GM19397 (cell line): ENCODE measurements around the gene GALNT17.

Experiments used
- ATAC-seq: cut with Tn5 transposase; IDR thresholded peaks from one replicate; pipeline ENCODE4 v1.9.1; 2021; ENCODE audit warnings: mild to moderate bottlenecking, moderate library complexity; ENCODE audit not compliant: unreplicated experiment

Gene GALNT17

DNA sequence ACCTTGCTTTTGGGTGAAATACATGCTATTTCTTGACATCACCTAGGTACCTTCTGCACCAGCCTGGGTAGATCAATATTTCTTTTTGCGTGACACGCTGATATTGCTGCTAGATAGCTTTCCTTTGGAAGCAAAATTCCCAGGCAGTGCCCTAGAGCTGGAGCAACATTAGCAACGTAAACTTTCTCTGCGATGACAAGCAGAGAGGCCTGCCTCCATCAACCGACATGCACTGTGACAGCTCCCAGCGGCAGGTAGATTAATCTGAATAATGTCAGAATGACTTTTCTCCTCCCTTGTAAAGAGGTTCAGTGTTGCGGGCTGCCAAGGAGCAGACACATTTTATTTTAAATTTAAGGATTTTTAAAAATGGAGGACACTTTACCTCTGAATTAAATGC lies 307.4 kb downstream of the GALNT17 start:
- no peak for ATAC-seq

DNA sequence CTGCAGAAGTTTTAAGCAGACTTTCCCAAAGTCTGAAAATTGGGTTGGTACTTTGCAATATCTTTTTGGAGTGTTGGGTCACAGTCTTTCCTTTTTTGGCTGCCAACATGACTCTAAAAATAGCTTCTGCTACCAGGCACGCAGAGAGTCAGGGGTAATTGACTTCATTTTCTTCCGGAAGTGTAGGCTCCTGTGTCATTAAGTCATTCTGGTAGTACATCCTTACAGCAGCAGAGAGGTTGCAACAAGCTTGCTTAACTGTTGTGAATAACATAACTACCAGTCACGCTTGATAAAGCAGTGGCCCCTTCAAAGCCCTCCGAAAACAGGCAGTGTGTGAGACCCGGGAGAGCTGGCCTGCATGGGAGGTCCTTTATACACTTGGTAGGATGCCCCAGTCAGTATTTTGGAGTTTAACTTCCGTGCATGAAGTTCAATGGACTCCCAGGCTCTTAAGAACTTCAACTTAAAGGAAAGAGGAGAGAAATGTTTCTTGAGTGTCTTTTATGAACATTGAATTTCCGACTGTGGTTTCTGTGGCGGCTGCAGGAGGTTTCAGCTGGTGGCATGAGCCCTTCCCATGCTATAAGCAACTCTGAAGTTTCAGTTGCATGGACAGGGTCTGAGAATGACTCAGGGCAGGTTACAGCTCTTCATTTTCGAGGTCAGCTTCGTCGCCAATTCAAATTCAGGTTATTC lies 310.7 kb downstream of the GALNT17 start:
- ATAC-seq: no peak

DNA sequence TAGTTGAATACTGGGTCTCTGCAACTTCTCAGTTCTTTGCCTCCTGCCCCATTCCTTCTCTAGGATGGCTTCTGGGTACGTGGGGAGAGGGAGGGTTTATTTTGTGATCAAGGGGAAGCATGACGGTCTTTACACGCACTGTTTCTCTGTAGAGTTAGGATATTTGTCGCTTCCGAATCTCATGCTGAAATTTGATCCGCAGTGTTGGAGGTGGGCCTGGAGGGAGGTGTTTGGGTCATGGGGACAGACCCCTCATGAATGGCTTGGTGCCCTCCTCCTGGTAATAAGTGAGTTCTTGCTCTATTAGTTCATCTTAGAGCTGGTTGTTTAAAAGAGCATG lies 311.2 kb downstream of the GALNT17 start:
- no peak for ATAC-seq

DNA sequence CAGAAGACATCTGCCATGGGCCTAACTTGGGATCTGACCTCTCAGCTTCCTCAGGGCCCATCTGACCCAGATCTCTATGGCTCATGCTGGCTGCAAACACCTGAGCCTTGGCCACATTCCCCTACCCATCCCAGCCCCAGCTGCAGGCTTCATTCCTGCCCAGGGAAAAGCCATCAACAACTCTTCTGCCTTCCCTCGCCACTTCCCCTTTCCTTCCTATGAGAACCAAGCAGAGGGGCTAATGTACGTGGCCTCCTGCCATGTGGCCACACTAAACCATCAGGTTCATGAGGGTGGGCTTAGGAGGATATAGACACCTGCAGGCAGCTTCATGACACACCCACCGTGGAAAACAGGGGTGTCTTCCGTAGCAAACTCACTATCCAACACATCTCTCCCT lies 312.2 kb downstream of the GALNT17 start:
- no peak for ATAC-seq

DNA sequence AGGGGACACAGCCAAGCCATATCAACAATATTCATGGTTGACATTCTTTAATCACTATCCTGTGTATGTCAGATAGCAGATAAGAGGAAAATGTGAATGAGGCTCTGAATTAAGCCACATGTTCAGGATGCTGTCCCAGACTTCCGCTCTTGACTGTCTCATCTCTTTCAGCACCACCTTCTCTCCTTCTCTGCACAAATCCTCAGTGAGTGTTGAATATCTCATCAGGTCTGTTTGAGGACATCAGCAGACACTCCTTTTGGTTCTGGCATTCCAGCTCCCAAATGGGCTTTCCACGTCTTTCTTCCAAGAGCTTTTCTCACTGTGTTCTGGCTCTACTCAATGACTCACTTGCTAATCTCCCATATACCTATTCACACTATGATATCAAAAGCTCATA lies 321.7 kb downstream of the GALNT17 start:
- ATAC-seq: no peak

DNA sequence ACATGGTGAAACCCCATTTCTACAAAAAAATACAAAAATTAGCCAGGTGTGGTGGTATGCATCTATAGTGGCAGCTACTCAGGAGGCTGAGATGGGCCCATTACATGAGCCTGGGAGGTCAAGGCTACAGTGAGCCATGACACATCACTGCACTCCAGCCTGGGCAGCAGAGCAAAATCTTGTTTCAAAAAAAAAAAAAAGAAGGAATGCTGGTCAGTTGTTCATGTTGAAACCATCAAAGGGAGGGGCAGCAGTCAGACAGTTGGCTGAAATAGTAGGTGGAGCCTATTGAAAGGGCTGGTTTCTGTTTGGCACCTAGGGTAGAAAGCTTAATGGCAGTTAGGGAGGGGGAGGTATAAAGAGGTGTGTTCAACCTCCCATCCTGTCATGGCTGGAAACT lies 323.0 kb downstream of the GALNT17 start:
- ATAC-seq: no peak

DNA sequence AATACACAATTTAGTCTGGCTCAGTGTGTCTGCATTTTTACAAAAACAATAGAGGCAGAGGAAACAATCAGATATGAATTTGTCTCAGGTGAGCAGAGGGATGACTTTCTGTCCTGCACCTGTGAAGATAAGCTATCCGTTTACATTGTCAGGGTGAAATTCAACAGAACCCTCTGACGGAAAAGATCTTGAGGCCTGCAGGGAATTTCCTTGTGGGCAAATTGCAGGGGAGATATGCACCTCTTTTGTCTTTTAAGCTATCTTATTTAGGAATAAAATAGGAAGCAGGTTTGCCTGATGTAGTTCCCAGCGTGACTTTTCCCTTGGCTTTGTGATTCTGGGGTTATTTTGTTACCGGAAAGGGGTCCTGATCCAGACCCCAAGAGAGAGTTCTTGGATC lies 325.1 kb downstream of the GALNT17 start:
- no peak for ATAC-seq

DNA sequence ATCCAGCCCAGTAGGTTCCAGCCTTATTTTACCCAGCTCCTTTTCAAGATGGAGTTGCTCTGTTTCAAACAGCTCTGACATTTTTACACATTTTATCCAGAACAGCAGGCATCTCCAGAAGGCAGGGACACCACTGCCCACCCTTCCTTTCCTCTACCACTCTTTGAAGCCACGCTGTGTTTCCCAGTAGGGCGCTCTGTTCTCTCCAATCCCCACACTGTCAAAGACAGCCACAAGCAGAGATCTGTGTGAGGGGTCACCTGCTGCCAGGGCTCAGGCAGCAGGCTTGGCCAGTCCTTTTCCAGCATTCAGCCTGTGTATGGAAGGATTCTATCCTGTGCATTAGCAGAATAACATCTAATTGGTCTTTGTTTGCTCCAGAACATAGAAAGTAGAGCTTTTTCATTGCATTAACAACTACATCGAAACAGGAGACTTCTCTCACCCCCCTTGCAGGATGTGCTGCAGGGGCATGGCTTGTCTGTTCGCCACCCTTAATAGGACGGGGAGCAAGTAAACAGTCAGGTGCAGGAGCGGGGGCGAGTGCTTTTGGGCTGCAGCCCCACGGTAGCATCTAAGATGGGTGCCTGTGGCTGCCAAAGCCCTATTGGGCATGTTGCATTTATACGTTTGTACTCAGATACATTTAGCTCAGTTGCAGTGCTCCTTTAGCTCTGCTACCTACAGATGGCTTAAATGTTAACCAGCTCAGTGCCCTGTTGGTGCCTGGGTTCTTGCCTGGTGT lies 326.1 kb downstream of the GALNT17 start:
- ATAC-seq: no peak

DNA sequence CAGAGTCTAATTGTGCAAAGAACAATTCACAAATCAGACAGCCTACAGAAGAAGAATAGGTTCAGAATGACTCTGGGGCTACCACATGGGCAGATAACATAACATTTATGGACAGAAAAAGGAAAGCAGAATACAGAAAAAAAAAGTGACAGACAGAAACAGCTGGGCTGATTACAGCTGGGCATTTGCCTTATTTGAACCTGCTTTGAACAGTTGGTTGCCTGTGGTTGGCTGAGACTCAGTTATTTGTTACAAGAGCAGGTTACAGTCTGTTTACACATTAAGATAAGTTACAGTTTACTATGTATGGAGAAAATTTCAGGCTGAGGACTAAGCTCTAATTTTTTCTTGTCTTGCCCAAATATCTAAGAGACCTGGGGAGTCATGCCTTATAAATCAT lies 327.2 kb downstream of the GALNT17 start:
- ATAC-seq: no peak

DNA sequence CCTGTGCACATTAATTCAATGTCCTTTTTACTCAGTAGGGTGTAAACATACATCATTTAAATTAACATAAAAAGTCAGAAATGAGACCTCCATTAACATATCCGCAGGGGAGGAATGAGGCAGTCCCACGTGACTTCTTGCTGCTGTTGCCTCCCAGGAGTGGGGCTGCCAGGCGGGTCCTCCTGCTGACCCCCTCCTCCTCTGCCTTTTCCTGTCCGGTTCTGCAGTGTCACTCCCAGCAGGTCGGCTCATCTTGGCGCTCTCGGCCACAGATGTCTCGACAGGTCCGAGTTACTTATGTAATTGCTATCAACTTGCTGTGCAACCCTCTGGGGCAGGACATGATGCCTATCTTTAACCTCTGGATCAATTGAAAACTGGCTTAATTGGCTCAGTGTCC lies 329.6 kb downstream of the GALNT17 start:
- ATAC-seq: no peak

DNA sequence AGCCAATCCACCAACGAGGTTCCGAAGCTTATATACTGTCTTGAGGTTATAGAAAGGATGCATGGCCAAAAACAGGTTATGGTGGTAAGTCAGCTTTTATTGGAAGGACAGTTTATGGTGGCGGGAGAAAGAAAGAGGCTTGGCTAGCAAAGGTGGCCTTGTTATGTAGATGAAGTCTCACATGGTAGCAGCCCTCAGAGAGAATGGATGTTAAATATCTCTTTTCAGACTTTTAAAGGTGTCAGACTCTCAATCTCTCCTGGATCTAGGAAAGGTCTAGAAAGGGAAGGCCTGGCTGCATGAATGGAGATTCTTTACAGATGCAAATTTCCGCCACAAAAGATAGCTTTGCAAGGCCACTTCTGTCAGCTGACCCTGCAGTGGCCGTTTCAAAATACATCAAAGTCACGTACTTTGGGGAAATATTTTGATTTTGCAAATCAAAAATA lies 333.8 kb downstream of the GALNT17 start:
- ATAC-seq: no peak

DNA sequence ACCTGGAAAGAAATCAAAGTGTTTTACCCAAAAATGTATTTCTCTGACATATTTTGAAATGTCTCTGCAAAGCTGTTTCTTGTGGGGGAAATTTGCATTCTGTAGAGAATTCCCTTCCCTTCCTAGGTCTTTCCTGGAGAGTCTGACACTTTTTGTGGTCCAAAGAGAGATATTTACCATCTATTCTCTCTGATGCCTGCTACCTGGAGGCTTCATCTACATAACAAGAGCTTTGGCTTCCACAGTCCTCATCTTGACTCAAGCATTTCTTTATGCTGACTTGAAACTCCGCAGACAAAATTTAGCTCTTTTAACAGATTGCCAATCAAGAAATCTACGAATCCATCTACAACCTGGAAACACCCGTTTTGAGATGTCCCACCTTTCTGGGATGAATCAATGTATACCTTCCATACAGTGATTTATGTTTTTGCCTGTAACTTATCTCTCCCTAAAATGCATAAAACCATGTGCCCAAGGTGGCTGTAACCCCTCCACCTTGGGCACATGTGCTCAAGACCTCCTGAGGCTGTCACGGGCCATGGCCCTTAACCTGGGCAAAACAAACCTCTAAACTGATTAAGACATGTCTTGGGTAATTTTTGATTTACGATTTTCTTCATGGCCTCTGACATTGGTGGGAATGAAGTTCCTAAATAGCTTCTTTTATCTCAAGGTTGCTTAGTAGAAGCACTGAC lies 334.7 kb downstream of the GALNT17 start:
- no peak for ATAC-seq

DNA sequence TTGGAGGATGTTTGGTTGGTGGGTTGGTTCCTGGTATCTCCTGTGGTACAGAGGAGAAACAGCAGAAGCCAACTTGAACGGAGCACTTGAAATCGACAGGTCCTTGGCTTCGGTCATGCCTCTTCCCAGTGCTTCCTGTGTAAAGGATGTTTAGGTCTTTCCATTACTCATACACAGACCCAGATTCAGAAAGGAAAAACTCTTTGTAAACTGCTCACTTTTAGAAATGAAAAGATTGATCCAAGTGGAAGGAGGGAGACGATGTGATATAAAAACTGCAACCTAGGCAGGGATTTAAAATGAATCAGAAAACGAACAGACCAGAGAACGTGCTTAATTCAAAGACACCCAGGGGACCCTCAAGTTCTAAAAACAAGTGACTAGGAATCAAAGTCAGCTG lies 338.4 kb downstream of the GALNT17 start:
- ATAC-seq: no peak

DNA sequence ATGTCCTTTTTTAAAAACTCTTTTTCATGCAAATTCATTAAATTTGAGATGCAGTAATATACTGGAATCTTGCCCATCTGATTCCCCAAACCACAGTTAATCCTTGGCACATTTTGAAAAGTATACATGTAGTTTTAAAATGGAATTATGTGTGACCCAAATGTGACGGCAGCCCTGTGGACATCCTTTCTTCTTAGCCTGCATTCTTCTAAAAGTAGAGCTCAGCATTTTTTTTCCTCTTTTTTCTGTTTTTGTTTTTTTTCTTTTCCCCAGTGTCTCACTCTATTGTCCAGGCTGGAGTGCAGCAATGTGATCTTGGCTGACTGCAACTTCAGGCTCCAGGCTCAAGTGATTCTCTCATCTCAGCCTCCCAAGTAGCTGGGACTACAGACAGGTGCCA lies 338.9 kb downstream of the GALNT17 start:
- no peak for ATAC-seq

DNA sequence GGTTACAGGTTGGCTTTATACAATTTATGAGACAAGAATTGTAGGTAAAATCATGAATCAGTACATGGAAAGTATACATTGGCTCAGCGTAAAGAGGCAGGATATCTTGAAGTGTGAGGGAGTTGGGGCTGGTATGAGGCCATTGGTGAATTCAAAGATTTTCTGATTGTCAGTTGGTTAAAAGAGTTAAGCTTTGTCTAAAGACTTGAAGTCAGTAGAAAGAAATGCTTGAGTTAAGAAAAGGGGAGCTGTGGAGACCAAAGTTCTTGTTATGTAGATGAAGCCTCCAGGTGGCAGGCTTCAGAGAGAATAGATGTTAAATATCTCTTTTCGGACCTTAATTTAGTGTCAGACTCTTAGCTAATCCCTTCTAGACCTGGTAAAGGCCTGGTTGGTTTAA lies 341.0 kb downstream of the GALNT17 start:
- ATAC-seq: no peak

DNA sequence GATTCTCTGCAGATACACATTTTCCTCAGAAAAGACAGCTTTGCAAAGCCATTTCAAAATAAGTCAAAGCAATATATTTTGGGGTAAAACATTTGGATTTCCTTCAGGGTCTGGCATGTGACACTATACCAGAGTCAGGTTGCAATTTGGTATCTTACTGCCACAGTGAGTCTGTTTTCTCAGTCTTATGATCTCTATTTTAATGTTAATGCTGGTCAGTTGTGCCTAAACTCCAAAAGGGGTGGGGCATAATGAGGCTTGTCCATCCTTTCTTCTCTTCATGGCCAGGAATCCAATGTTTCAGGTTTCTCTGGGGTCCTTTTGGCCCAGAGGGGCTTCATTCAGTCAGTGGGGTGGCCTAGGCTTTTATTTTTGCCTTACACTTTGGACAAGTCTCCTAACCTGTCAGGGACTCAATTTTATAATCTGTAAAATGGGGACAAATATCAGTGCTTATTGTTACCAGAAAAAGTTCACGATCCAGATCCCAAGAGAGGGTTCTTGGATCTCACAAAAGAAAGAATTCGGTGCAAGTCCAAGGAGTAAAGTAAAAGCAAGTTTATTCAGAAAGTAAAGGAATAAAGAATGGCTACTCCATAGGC lies 341.5 kb downstream of the GALNT17 start:
- ATAC-seq: no peak

DNA sequence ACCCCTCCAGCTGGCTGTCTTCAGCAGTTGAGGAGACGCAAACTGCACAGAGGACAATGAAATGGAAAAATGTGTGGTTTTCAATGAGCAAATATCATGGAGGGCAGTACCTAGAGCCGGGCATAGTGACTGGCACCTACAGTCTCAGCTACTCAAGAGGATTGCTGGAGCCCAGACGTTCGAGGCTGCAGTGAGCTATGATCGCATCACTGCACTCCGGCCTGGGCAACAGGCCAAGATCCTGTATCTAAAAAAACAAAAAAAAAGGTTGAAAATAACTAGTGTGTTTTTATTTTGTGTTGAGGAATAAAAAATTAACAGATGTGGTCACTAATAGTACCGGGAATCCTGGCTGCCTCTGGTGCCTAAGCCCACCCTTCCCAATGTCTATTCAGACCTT lies 345.5 kb downstream of the GALNT17 start:
- no peak for ATAC-seq

DNA sequence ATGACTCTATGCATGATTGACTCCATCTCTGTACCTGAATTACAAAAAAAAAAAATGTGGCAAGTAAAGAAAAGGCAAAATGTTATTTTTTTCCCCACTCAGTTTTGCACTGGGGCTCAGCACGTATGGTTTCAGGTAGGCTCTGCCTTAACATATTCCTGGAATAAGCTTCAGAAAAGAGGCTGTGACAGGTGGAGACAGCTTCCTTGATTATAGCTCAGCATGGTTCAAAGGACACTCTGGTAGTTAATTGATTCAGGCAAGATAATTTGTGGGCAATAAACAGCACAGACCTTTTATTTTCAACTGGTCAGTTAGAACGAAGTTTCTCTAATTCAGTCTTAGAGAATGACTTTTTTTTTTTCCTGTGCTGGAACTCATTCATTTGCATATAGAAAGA lies 347.3 kb downstream of the GALNT17 start:
- ATAC-seq: no peak

DNA sequence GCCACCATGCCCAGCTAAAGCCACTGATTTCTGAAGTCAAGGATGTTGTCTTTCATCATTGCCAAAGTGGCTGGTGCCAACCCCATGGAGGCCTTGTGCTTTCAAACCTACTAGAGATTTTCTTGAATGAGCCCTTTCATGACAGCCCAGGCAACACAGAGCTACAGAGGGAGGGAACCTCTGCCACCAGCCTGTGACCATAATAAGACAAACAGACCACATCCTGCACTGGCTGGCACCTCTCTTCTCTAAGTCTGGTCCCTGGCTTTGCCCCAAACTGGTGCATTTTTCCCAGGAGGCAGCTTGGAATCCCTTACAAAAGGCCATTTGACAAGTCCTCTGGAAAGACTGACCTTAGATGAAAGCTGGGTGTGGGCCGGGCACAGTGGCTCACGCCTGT lies 348.8 kb downstream of the GALNT17 start:
- no peak for ATAC-seq

DNA sequence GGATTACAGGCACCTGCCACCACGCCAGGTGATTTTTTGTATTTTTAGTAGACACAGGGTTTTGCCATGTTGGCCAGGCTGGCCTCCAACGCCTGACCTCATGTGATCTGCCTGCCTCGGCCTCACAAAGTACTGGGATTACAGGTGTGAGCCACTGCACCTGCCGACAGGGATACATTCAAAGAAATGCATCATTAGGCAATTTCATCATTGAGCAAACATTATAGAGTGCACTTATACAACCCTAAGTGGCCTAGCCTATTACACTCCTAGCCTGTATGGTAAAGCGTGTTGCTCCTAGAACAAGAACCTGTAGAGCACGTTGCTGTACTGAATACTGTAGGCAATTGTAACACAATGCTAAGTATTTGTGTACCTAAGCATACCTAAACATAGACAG lies 350.3 kb downstream of the GALNT17 start:
- no peak for ATAC-seq

DNA sequence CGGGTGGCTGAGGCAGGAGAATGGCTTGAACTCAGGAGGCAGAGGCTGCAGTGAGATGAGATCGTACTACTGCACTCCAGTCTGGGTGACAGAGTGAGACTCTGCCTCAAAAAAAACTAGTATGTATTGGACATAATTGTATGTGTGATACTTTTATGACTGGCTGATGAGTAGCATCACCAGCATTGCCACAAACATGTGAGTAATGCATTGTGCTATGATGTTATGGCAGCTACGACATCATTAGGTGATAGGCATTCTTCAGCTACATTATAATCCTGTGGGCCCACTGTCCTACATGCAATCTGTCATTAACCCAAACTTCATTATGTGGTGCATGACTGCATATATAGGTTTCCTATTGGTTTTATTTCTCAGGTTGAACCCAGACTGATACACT lies 352.4 kb downstream of the GALNT17 start:
- no peak for ATAC-seq

DNA sequence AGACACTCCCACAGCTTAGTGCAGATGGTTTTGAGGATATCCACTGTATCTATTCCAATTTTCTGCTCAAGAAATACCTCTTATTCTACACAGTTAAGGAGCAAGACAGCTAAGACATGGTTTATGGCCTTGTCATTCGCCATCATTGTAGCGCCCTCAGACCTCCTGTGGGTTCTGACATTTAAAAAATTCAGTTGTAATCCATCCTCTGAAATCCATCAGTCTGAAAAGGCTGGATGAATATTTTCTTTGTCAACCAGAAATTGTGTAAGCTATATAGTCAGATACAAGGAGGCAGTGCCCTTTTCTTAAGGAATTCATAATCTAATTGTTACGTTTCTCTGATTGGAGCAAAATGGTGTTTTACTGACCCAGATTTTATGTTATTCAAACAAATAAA lies 353.6 kb downstream of the GALNT17 start:
- no peak for ATAC-seq
